NCI-H2081 treated with DMSO at 0.1 percent for 48 hours (cell line): ENCODE measurements around the gene LRP1-AS.

Experiments
- DNase-seq: peaks from one replicate; lab custom pipeline; 2025; lab: John Stamatoyannopoulos, UW

LRP1-AS gene

GRCh38 chr12:57097554-57097835 lies 49.9 kb downstream of the LRP1-AS start:
- no peak for DNase-seq

GRCh38 chr12:57096748-57097553 lies 50.5 kb downstream of the LRP1-AS start:
- no peak for DNase-seq

DNA sequence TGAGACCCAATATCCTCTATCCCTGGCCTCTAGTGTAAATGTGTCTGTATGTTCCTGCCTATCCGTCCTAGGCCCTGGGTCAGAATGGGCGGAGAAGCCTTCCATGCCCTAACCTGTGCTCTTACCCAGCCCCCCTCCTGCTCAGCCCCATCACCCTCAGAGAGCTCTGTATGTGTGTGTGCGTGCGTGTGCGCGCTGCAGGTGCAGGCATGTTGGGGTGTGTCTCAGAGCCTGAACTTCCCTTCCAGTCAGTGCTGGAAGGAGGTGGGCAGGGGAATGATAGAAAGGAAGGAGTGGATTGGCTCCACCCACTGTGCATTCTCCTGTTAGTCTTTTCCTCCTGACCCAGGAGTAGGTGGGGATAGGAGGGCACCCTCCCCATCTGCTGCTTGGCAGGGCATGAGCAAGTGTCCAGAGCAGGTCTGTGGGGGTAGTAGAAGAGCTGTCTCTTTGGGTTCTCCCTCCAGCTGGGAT lies 51.3 kb downstream of the LRP1-AS start:
- no peak for DNase-seq

DNA sequence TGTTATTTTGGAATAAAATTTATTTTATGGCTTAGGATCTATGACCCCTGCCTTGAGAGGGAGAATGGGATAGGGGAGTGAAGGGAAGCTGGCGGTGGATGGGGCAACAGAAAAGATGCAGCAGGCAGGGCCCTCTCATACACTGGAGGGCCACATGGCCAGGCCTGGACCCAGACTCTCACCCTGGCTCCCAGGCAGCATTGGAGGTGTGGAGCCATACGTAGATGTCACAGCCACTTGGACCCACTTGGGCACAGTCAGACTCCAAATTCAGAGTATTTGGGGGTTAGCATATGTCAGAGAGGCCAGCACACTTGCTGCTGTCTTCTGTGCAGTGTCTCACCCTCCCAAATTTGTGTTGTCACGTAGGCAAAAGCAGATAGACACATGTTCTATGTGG lies 52.0 kb downstream of the LRP1-AS start:
- DNase-seq: no peak
